Activated naive CD8-positive, alpha-beta T cell (primary cell): ENCODE results near the gene SBF1.

Experiments used
- H3K27ac Mint-ChIP-seq: one replicate; pipeline ENCODE4 v1.8.0; 2021; ENCODE audit warnings: mixed read lengths
- H3K27me3 Mint-ChIP-seq: one replicate; pipeline ENCODE4 v1.8.0; 2021; ENCODE audit warnings: mixed read lengths
- H3K36me3 Mint-ChIP-seq: one replicate; pipeline ENCODE4 v1.8.0; 2021; ENCODE audit warnings: mixed read lengths
- H3K4me1 Mint-ChIP-seq: one replicate; pipeline ENCODE4 v1.8.0; 2021; ENCODE audit warnings: low read depth, mixed read lengths
- H3K4me3 Mint-ChIP-seq: one replicate; pipeline ENCODE4 v1.8.0; 2021; ENCODE audit warnings: mild to moderate bottlenecking, mixed read lengths
- H3K9me3 Mint-ChIP-seq: one replicate; pipeline ENCODE4 v1.8.0; 2021; ENCODE audit warnings: low read depth, mixed read lengths

SBF1 gene

GRCh38 chr22:50500452-50500851, 25.6 kb upstream of the SBF1 start:
- Mint-ChIP-seq H3K27ac (no peak overlapping the region), H3K4me3 (no peak overlapping the region), H3K27me3 (no peaks in the 10 kb centered on the region), H3K9me3 (no peaks in the 10 kb centered on the region), H3K4me1 (peaks cover 6% of the 10 kb centered on the region), H3K36me3 (no peaks in the 10 kb centered on the region)

GRCh38 chr22:50498322-50498890, 23.6 kb upstream of the SBF1 start:
- H3K4me1 Mint-ChIP-seq: peaks cover 6% of the 10 kb centered on the region
- no peaks in the 10 kb centered on the region for H3K36me3 Mint-ChIP-seq
- peak overlapping the region; percentile 41 for H3K4me3 Mint-ChIP-seq
- no peaks in the 10 kb centered on the region for H3K27me3 Mint-ChIP-seq
- no peaks in the 10 kb centered on the region for H3K9me3 Mint-ChIP-seq
- no peak overlapping the region for H3K27ac Mint-ChIP-seq

- H3K9me3 Mint-ChIP-seq: no peaks in the 10 kb centered on the region
- H3K4me1 Mint-ChIP-seq: peaks cover 6% of the 10 kb centered on the region
- H3K27me3 Mint-ChIP-seq: no peaks in the 10 kb centered on the region
- H3K27ac Mint-ChIP-seq: no peak overlapping the region
- no peaks in the 10 kb centered on the region for H3K36me3 Mint-ChIP-seq
- H3K4me3 Mint-ChIP-seq: no peak overlapping the region
Observed at GRCh38 chr22:50497093-50497492, 22.3 kb upstream of the SBF1 start.

GRCh38 chr22:50490531-50491308, 15.9 kb upstream of the SBF1 start:
- Mint-ChIP-seq H3K9me3 (no peaks in the 10 kb centered on the region), H3K4me3 (peak overlapping the region; percentile 32), H3K36me3 (no peaks in the 10 kb centered on the region), H3K4me1 (peaks cover 6% of the 10 kb centered on the region), H3K27ac (peak overlapping the region; percentile 66), H3K27me3 (no peaks in the 10 kb centered on the region)

GRCh38 chr22:50489363-50490243, 14.8 kb upstream of the SBF1 start:
- no peaks in the 10 kb centered on the region for H3K36me3 Mint-ChIP-seq
- H3K4me1 Mint-ChIP-seq: peaks cover 9% of the 10 kb centered on the region
- no peak overlapping the region for H3K27ac Mint-ChIP-seq
- H3K4me3 Mint-ChIP-seq: no peak overlapping the region
- H3K27me3 Mint-ChIP-seq: no peaks in the 10 kb centered on the region
- no peaks in the 10 kb centered on the region for H3K9me3 Mint-ChIP-seq

GRCh38 chr22:50488886-50489285, 14.1 kb upstream of the SBF1 start:
- H3K4me3 Mint-ChIP-seq: no peak overlapping the region
- H3K27me3 Mint-ChIP-seq: no peaks in the 10 kb centered on the region
- no peak overlapping the region for H3K27ac Mint-ChIP-seq
- H3K9me3 Mint-ChIP-seq: no peaks in the 10 kb centered on the region
- peaks cover 9% of the 10 kb centered on the region for H3K4me1 Mint-ChIP-seq
- H3K36me3 Mint-ChIP-seq: no peaks in the 10 kb centered on the region

- Mint-ChIP-seq H3K4me1 (peaks cover 9% of the 10 kb centered on the region), H3K27ac (no peak overlapping the region), H3K27me3 (no peaks in the 10 kb centered on the region), H3K36me3 (no peaks in the 10 kb centered on the region), H3K4me3 (no peak overlapping the region), H3K9me3 (no peaks in the 10 kb centered on the region)
Observed at GRCh38 chr22:50488006-50488677, 13.3 kb upstream of the SBF1 start.

- Mint-ChIP-seq H3K27ac (no peak overlapping the region), H3K27me3 (no peaks in the 10 kb centered on the region), H3K9me3 (no peaks in the 10 kb centered on the region), H3K36me3 (no peaks in the 10 kb centered on the region), H3K4me1 (peaks cover 9% of the 10 kb centered on the region), H3K4me3 (no peak overlapping the region)
Observed at GRCh38 chr22:50487290-50488005, 12.6 kb upstream of the SBF1 start.

- peaks cover 9% of the 10 kb centered on the region for H3K4me1 Mint-ChIP-seq
- no peaks in the 10 kb centered on the region for H3K9me3 Mint-ChIP-seq
- H3K4me3 Mint-ChIP-seq: no peak within 1 kb of the TSS
Observed at GRCh38 chr22:50486561-50487289, 11.9 kb upstream of the SBF1 start, which contains the start of gene MIOX. Gene MIOX, plus strand, starts transcription at chr22:50486859. Its CDS starts 39 bp downstream, at chr22:50486898.

GRCh38 chr22:50485221-50486131, 10.6 kb upstream of the SBF1 start:
- H3K9me3 Mint-ChIP-seq: no peaks in the 10 kb centered on the region
- H3K4me3 Mint-ChIP-seq: no peak overlapping the region
- H3K36me3 Mint-ChIP-seq: no peaks in the 10 kb centered on the region
- no peaks in the 10 kb centered on the region for H3K27me3 Mint-ChIP-seq
- H3K4me1 Mint-ChIP-seq: peaks cover 3% of the 10 kb centered on the region
- no peak overlapping the region for H3K27ac Mint-ChIP-seq

More at GRCh38 chr22:50486561-50487289, 11.9 kb upstream of the SBF1 start, which contains the start of gene MIOX:
- H3K27me3 Mint-ChIP-seq: no peaks in the 10 kb centered on the region
- no peaks in the 10 kb centered on the region for H3K36me3 Mint-ChIP-seq
- no peak within 1 kb of the TSS for H3K27ac Mint-ChIP-seq

GRCh38 chr22:50483977-50484853, 9.4 kb upstream of the SBF1 start:
- H3K27ac Mint-ChIP-seq: no peak overlapping the region
- no peaks in the 10 kb centered on the region for H3K27me3 Mint-ChIP-seq
- no peaks in the 10 kb centered on the region for H3K9me3 Mint-ChIP-seq
- H3K4me3 Mint-ChIP-seq: no peak overlapping the region
- H3K36me3 Mint-ChIP-seq: no peaks in the 10 kb centered on the region
- H3K4me1 Mint-ChIP-seq: peaks cover 9% of the 10 kb centered on the region

- no peak overlapping the region for H3K27ac Mint-ChIP-seq
Observed at GRCh38 chr22:50483556-50483955, 8.7 kb upstream of the SBF1 start.

More at GRCh38 chr22:50483556-50483955, 8.7 kb upstream of the SBF1 start:
- Mint-ChIP-seq H3K27me3 (no peaks in the 10 kb centered on the region), H3K9me3 (no peaks in the 10 kb centered on the region), H3K4me3 (no peak overlapping the region), H3K36me3 (no peaks in the 10 kb centered on the region), H3K4me1 (peaks cover 9% of the 10 kb centered on the region)
